Karpas-422 (cell line): ENCODE results near the gene NUDC. TPM values are rescaled to one million over a fixed set of nuclear protein-coding genes. Genes with fewer than 3 reads are reported as not detected.
"Not testable (repeated sequence)": the region's sequence is repeated elsewhere in the genome, so short reads cannot be mapped to it uniquely, and the experiment has no call there.

Source experiments
- DNase-seq: peaks from one replicate; pipeline ENCODE4 v3.0.0-alpha.2; 2015
- H2AFZ ChIP-seq: fragments of 200-600 bp; sonication (generic); 2 replicates; pipeline ENCODE4 v1.6.1; 2014; ENCODE audit warnings: antibody characterized with exemption, low read length, mixed read lengths
- H3K27ac ChIP-seq: fragments of 200-600 bp; sonication (generic); 2 replicates; pipeline ENCODE4 v1.5.1; 2014; ENCODE audit warnings: mild to moderate bottlenecking, low read length, moderate library complexity
- H3K27me3 ChIP-seq: fragments of 200-600 bp; sonication (generic); 2 replicates; pipeline ENCODE4 v1.6.1; 2014; ENCODE audit warnings: low read length, mixed read lengths
- H3K36me3 ChIP-seq: fragments of 200-600 bp; sonication (generic); 2 replicates; pipeline ENCODE4 v1.6.1; 2014; ENCODE audit warnings: low read length, mixed read lengths; ENCODE audit not compliant: insufficient read depth
- H3K4me1 ChIP-seq: fragments of 200-600 bp; sonication (generic); 2 replicates; pipeline ENCODE4 v1.6.1; 2014; ENCODE audit warnings: mild to moderate bottlenecking, low read length, mixed read lengths
- H3K4me2 ChIP-seq: fragments of 200-600 bp; sonication (generic); 2 replicates; pipeline ENCODE4 v1.6.1; 2014; ENCODE audit warnings: low read length, low read depth, mild to moderate bottlenecking; ENCODE audit not compliant: poor library complexity, severe bottlenecking
- H3K4me3 ChIP-seq: fragments of 200-600 bp; sonication (generic); 2 replicates; pipeline ENCODE4 v1.5.1; 2014; ENCODE audit warnings: mild to moderate bottlenecking, antibody characterized with exemption, low read length, mixed read lengths
- H3K79me2 ChIP-seq: fragments of 200-600 bp; sonication (generic); 2 replicates; pipeline ENCODE4 v1.6.1; 2014; ENCODE audit warnings: mild to moderate bottlenecking, low read length, mixed read lengths
- H3K9ac ChIP-seq: fragments of 200-600 bp; sonication (generic); 2 replicates; pipeline ENCODE4 v1.6.0; 2014; ENCODE audit warnings: low read length
- H3K9me2 ChIP-seq: fragments of 200-600 bp; sonication (generic), shearing (Covaris generic); replicated peaks from 2 replicates; pipeline ENCODE4 v1.6.0; 2014; ENCODE audit warnings: mild to moderate bottlenecking, low read length, moderate library complexity; ENCODE audit not compliant: insufficient read depth
- H3K9me3 ChIP-seq: fragments of 300-700, 200-600 bp; sonication (generic); 2 replicates; pipeline ENCODE4 v1.6.1; 2014; ENCODE audit warnings: low read length, mixed read lengths
- H4K20me1 ChIP-seq: fragments of 200-600 bp; sonication (generic); 2 replicates; pipeline ENCODE4 v1.6.1; 2014; ENCODE audit warnings: mild to moderate bottlenecking, antibody characterized with exemption, low read length, low read depth; ENCODE audit not compliant: insufficient read depth
- total RNA-seq: library from RNA; depleted of rRNA; stranded (reverse); fragments of >200 nt; shearing (Covaris generic); gene quantifications from 2 replicates; pipeline ENCODE4 v1.2.3, GENCODE V29; 2014; ENCODE audit warnings: low replicate concordance

The NUDC gene
- total RNA-seq, 1 experiment from 2014 or later = 28.1 TPM

- H3K4me1 ChIP-seq = no peaks in the 10 kb centered on the region
- H3K9ac ChIP-seq = no peak overlapping the region
- no peaks in the 10 kb centered on the region for H3K36me3 ChIP-seq
- H3K4me2 ChIP-seq = no peak overlapping the region
- no peaks in the 10 kb centered on the region for H3K79me2 ChIP-seq
- DNase-seq = no peak
- no peaks in the 10 kb centered on the region for H3K9me2 ChIP-seq
- H3K27ac ChIP-seq = no peak overlapping the region
- H3K4me3 ChIP-seq = no peak overlapping the region
- no peaks in the 10 kb centered on the region for H4K20me1 ChIP-seq
- no peak overlapping the region for H2AFZ ChIP-seq
- no peaks in the 10 kb centered on the region for H3K9me3 ChIP-seq
- no peaks in the 10 kb centered on the region for H3K27me3 ChIP-seq
Observed at GRCh38 chr1:26972821-26973220, 51.3 kb downstream of the NUDC start.

GRCh38 chr1:26976621-26977510, 55.3 kb downstream of the NUDC start:
- Histone ChIP-seq H3K4me3 (no peak overlapping the region), H3K9ac (no peak overlapping the region), H3K4me1 (no peaks in the 10 kb centered on the region), H3K79me2 (no peaks in the 10 kb centered on the region), H3K36me3 (no peaks in the 10 kb centered on the region), H3K9me2 (no peaks in the 10 kb centered on the region), H3K27me3 (no peaks in the 10 kb centered on the region), H4K20me1 (no peaks in the 10 kb centered on the region), H2AFZ (no peak overlapping the region), H3K9me3 (no peaks in the 10 kb centered on the region), H3K4me2 (no peak overlapping the region), H3K27ac (no peak overlapping the region)
- DNase-seq = no peak

DNA sequence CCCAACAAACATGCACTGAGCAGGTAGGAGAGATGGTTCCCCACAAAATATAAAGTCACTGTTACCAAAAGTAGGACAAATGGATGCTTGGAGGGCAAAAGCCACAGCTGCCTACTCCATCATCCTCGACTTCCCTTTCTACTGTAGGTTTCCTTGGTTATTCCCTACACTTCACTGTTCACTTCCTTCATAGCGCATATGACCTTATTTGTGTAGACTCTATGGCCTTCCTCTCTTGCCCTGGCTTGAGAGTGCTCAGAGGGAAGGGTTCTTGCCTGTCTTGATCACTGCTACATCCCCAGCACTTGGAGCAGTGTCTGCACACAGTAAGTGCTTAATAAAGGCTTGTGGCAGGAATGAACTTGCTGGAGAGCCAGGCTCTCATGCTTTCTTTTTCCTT, 57.4 kb downstream of the NUDC start:
- H3K9ac ChIP-seq = no peak overlapping the region
- no peak overlapping the region for H3K4me3 ChIP-seq
- H3K27ac ChIP-seq = no peak overlapping the region
- H2AFZ ChIP-seq = no peak overlapping the region
- no peak for DNase-seq
- H3K4me1 ChIP-seq = no peaks in the 10 kb centered on the region
- no peaks in the 10 kb centered on the region for H3K9me2 ChIP-seq
- no peaks in the 10 kb centered on the region for H3K79me2 ChIP-seq
- no peaks in the 10 kb centered on the region for H3K27me3 ChIP-seq
- no peaks in the 10 kb centered on the region for H3K9me3 ChIP-seq
- H3K36me3 ChIP-seq = no peaks in the 10 kb centered on the region
- no peaks in the 10 kb centered on the region for H4K20me1 ChIP-seq
- H3K4me2 ChIP-seq = no peak overlapping the region

DNA sequence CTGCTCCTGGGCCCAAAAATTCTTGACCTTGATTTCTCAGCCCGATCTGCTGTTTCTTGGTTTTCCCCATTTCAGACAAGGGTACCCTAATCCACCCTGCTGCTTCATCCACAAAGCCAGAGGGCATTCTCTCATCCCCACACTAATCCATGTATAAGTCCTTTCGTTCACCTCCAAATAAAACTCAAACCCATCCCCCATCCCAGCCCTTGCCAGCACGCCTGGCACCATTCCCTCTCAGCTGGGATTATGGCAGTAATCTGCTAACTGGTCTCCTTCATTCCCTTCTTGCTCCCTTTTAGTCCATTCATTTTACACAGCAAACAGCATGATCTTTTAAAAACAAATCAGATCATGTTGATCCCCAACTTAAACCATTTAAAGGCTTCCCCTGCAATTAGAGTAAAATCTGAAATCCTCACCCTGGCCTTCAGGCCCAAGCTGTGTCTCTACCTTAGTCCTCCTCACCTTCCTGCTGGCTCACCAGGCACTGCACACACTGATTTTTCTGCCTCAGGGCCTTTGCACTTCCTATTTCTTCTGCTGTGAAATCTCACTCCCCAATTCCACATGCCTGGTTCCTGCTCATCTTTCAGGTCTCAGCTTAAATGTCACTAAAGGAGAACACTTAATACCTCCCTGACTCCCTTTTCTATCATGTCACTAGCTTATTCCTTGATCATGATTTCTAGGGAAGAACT, 59.8 kb downstream of the NUDC start:
- Histone ChIP-seq H3K79me2 (no peaks in the 10 kb centered on the region), H3K4me2 (no peak overlapping the region), H3K4me3 (no peak overlapping the region), H3K9me2 (no peaks in the 10 kb centered on the region), H3K9me3 (no peaks in the 10 kb centered on the region), H4K20me1 (no peaks in the 10 kb centered on the region), H3K4me1 (no peaks in the 10 kb centered on the region), H3K36me3 (no peaks in the 10 kb centered on the region), H3K27ac (no peak overlapping the region), H2AFZ (no peak overlapping the region), H3K27me3 (no peaks in the 10 kb centered on the region), H3K9ac (no peak overlapping the region)
- DNase-seq = no peak

DNA sequence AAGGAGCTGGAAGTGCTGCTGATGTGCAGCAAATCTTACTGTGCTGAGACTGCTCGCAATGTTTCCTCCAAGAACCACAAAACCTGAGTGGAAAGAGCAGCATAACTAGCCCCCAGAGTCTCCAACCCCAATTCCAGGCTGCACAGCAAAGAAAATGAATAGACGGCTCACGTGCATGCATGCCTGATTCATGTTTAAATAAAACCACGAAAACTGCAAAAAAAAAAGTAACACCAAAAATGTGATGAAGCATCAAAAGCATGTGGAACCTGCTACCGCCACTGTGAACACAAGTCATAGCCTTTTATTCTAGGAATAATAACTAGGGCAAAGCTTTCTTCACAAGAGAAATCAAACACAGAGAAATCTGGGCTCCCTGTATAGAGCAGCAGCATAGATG, 62.3 kb downstream of the NUDC start:
- no peak for DNase-seq
- H3K79me2 ChIP-seq = no peaks in the 10 kb centered on the region
- H3K36me3 ChIP-seq = no peaks in the 10 kb centered on the region
- H3K4me1 ChIP-seq = no peaks in the 10 kb centered on the region
- no peak overlapping the region for H2AFZ ChIP-seq
- no peak overlapping the region for H3K4me2 ChIP-seq
- no peak overlapping the region for H3K9ac ChIP-seq
- H3K27ac ChIP-seq = no peak overlapping the region
- H3K27me3 ChIP-seq = no peaks in the 10 kb centered on the region
- no peaks in the 10 kb centered on the region for H3K9me3 ChIP-seq
- no peak overlapping the region for H3K4me3 ChIP-seq
- no peaks in the 10 kb centered on the region for H3K9me2 ChIP-seq
- H4K20me1 ChIP-seq = no peaks in the 10 kb centered on the region

GRCh38 chr1:26984291-26984690, 62.7 kb downstream of the NUDC start:
- H3K79me2 ChIP-seq = no peaks in the 10 kb centered on the region

GRCh38 chr1:26986658-26987057, 65.1 kb downstream of the NUDC start:
- no peaks in the 10 kb centered on the region for H3K9me2 ChIP-seq
- no peak overlapping the region for H3K9ac ChIP-seq
- H3K4me2 ChIP-seq = no peak overlapping the region
- no peak overlapping the region for H2AFZ ChIP-seq
- no peaks in the 10 kb centered on the region for H3K27me3 ChIP-seq
- H3K79me2 ChIP-seq = no peaks in the 10 kb centered on the region
- no peak overlapping the region for H3K4me3 ChIP-seq
- DNase-seq = no peak
- H4K20me1 ChIP-seq = no peaks in the 10 kb centered on the region
- no peak overlapping the region for H3K27ac ChIP-seq
- H3K36me3 ChIP-seq = no peaks in the 10 kb centered on the region
- peaks cover 4% of the 10 kb centered on the region for H3K4me1 ChIP-seq
- no peaks in the 10 kb centered on the region for H3K9me3 ChIP-seq

More at GRCh38 chr1:26984291-26984690, 62.7 kb downstream of the NUDC start:
- no peak overlapping the region for H3K9ac ChIP-seq
- no peaks in the 10 kb centered on the region for H4K20me1 ChIP-seq
- no peak overlapping the region for H3K4me2 ChIP-seq
- no peak overlapping the region for H3K27ac ChIP-seq
- H3K27me3 ChIP-seq = no peaks in the 10 kb centered on the region
- H3K4me3 ChIP-seq = no peak overlapping the region
- no peaks in the 10 kb centered on the region for H3K4me1 ChIP-seq
- no peaks in the 10 kb centered on the region for H3K36me3 ChIP-seq
- H3K9me3 ChIP-seq = no peaks in the 10 kb centered on the region
- H3K9me2 ChIP-seq = no peaks in the 10 kb centered on the region
- DNase-seq = no peak
- no peak overlapping the region for H2AFZ ChIP-seq

- not testable (repeated sequence) for H3K9me2 ChIP-seq, H3K27ac ChIP-seq, DNase-seq, H3K36me3 ChIP-seq, H3K4me1 ChIP-seq, H3K79me2 ChIP-seq, H4K20me1 ChIP-seq, H2AFZ ChIP-seq, H3K9ac ChIP-seq, H3K27me3 ChIP-seq, H3K9me3 ChIP-seq, H3K4me3 ChIP-seq, H3K4me2 ChIP-seq
Observed at GRCh38 chr1:26989403-26990109, 68.0 kb downstream of the NUDC start.
